Measurements from ENCODE around the gene FAM163B. TPM values are rescaled to one million over a fixed set of nuclear protein-coding genes. Genes with fewer than 3 reads are reported as not detected.

FAM163B gene
- total and polyA plus RNA-seq, 2 of the 8 experiments (the other 6 are each of a cell fraction or from before 2014, with no cell fraction given), result 0.63 to 1.0 TPM

DNA sequence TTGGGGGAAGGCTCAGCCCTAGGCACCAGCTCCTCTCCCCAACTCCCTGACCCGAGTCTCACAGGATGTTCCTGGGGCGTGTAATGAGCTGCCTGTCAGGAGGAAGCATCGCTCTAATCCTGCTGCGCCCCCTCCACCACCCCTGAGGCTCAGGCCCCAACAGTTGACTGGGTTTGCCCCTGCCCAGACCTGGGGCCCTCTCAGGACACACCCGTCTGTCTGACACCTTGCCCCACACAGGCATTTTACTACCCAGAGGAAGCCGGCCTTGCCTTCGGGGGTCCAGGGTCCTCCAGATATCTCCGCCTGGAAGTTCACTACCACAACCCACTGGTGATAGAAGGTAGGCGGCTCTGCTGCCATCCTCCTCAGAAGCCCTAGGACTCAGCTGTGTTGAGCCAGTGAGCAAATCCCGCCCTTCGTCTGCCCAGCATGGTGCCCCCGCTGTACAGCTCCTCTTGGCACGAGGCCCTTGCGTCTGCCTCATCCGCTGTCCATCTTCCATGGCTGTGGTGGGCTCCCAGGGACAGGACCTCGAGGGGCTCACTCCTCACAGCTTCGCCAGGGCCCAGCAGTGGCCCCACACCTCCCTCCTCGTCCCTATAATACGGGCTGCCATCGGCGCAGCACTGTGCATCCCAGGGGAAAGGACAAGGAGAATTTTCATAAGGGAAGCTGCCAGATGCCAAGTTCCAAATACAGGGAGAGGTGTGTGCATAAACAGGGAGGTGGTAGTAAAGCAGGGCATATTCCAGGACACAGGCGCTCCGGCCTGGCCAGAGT is 35.0 kb upstream of the FAM163B start:
- ChIA-PET POLR2A (ENCODE audit: partially characterized antibody) (interaction anchor here (0.6 to 1.5 kb wide), 3 partner anchors 12 to 31 kb away, joined by 3 to 7 read pairs (median 5); no protein-coding TSS in a partner anchor), CTCF (ENCODE audit: partially characterized antibody) (interaction anchor here (0.7 to 1.8 kb wide), 4 partner anchors 13 to 110 kb away, joined by 3 to 4 read pairs (median 4); partner anchors contain the start of gene ADAMTSL2)
- H2AK5ac ChIP-seq (ENCODE audit: low read depth, low read length), result no peak overlapping the region
- H2BK120ac ChIP-seq (replicated peaks; ENCODE audit: low read depth, low read length), result no peak overlapping the region
- H3K27ac ChIP-seq (ENCODE audit: low read depth, low read length), result no peak overlapping the region
- 0 out of 2 replicates have a peak, but pooled peaks cover 1% of the 10 kb centered on the region for H3K23me2 ChIP-seq (ENCODE audit: low read depth, low read length)
- no peak overlapping the region for H4K8ac ChIP-seq (ENCODE audit: extremely low read depth, insufficient read depth, low read length)
- no peaks in the 10 kb centered on the region; the same call in 1 of the 2 replicates for H3K79me1 ChIP-seq (ENCODE audit: low read depth, low read length)
- H2AFZ ChIP-seq (ENCODE audit: low read length), result no peak overlapping the region
- no peak overlapping the region for H3K23ac ChIP-seq (ENCODE audit: insufficient read length)
- no peaks in the 10 kb centered on the region for H3K36me3 ChIP-seq (ENCODE audit: control insufficient read depth in 2 of 4, insufficient read depth in 4 of 4, low read length in 3 of 4)
- H3K4me1 ChIP-seq (replicated peaks in 1 of 4; ENCODE audit: control insufficient read depth in 3 of 4, insufficient read depth in 4 of 4, low read length in 3 of 4), result peaks cover 0 to 5% (median 0%) of the 10 kb centered on the region in 4 experiments; a peak in 1 of 7 replicates
- H3K4ac ChIP-seq (replicated peaks; ENCODE audit: insufficient read length, low read depth, low read length), result no peak overlapping the region
- H3K14ac ChIP-seq (ENCODE audit: insufficient read length), result no peak overlapping the region
- H4K20me1 ChIP-seq (replicated peaks in 1 of 2; ENCODE audit: control insufficient read depth in 1 of 2, insufficient read depth in 2 of 2, low read length in 2 of 2), result peaks cover 0 to 1% of the 10 kb centered on the region in 2 experiments
- H4K5ac ChIP-seq (ENCODE audit: insufficient read length, low read depth, low read length), result no peak overlapping the region
- H3K9me3 ChIP-seq (ENCODE audit: insufficient read depth in 2 of 2, low read depth in 1 of 2, low read length in 1 of 2), result no peaks in the 10 kb centered on the region
- no peak overlapping the region for H3K4me3 ChIP-seq (ENCODE audit: extremely low read depth in 1 of 4, insufficient read depth in 2 of 4, low read depth in 3 of 4, low read length in 4 of 4)
- H2BK12ac ChIP-seq (ENCODE audit: low read depth, low read length), result no peak overlapping the region
- H2BK15ac ChIP-seq (ENCODE audit: low read length), result no peak overlapping the region
- DNase-seq (ENCODE audit: low read depth in 1 of 2, low spot score in 2 of 2), result no peak
- no peak overlapping the region for H3K18ac ChIP-seq (ENCODE audit: extremely low read depth, low read length)
- no peak for FAIRE-seq
- H3K79me2 ChIP-seq (ENCODE audit: control insufficient read depth in 1 of 2, insufficient read depth in 2 of 2, low read length in 2 of 2), result no peaks in the 10 kb centered on the region
- H4K91ac ChIP-seq (replicated peaks; ENCODE audit: insufficient read length, low read length), result no peak overlapping the region
- H2BK5ac ChIP-seq (ENCODE audit: low read depth, low read length), result no peak overlapping the region
- 81% methylated on average over 23 of the region's 23 CpGs; no CpG with 5 or more reads in 1 of the 2 experiments for WGBS, 2 experiments (ENCODE audit: extremely low coverage in 1 of 2, insufficient coverage in 1 of 2, insufficient read length in 1 of 2, insufficient replicate concordance in 2 of 2, low coverage in 1 of 2, low lambda C conversion rate in 2 of 2, missing lambda C conversion rate in 1 of 2)
- H3K4me2 ChIP-seq (ENCODE audit: insufficient read depth in 1 of 2, low read depth in 2 of 2, low read length in 2 of 2), result no peak overlapping the region
- no peak overlapping the region for H2BK20ac ChIP-seq (ENCODE audit: low read length)
- H3K27me3 ChIP-seq (replicated peaks in 1 of 4; ENCODE audit: control insufficient read depth in 3 of 4, extremely low read depth in 1 of 4, insufficient read depth in 3 of 4, low read length in 3 of 4), result no peaks in the 10 kb centered on the region
- H3K9ac ChIP-seq (replicated peaks in 1 of 4; ENCODE audit: extremely low read depth in 1 of 4, low read depth in 3 of 4, low read length in 3 of 4), result no peak overlapping the region
- TF ChIP-seq TEAD4 (IDR thresholded peaks at IDR 0.05; ENCODE audit: low read depth, low read length), result no peak
- H3K56ac ChIP-seq (replicated peaks; ENCODE audit: insufficient read length, low read depth, low read length), result no peak overlapping the region

Data from H1 (cell line).